GM10847 (cell line): ENCODE measurements around the gene PCGF2.

Experiments used
- POLR2A ChIP-seq: IDR thresholded peaks from 2 replicates; pipeline ENCODE4 v1.6.1; 2011; ENCODE audit not compliant: insufficient read length; ENCODE audit errors: extremely low read depth

The PCGF2 gene

GRCh38 chr17:38732376-38733281, 15.5 kb downstream of the PCGF2 start:
- TF ChIP-seq POLR2A: no peak

GRCh38 chr17:38731526-38732294, 16.4 kb downstream of the PCGF2 start:
- TF ChIP-seq POLR2A: no peak

- TF ChIP-seq POLR2A: no peak
Observed at GRCh38 chr17:38730526-38731379, 17.4 kb downstream of the PCGF2 start.

GRCh38 chr17:38729886-38730525, 18.1 kb downstream of the PCGF2 start, which contains the start of gene CISD3:
CISD3 (plus strand) TSS chr17:38730341; CDS start chr17:38730359, 18 bp downstream.
- peak; percentile 14 for TF ChIP-seq POLR2A

GRCh38 chr17:38729368-38729885, 18.7 kb downstream of the PCGF2 start:
- no peak for TF ChIP-seq POLR2A

GRCh38 chr17:38728290-38728831, 19.8 kb downstream of the PCGF2 start:
- TF ChIP-seq POLR2A: no peak

- TF ChIP-seq POLR2A: no peak
Observed at GRCh38 chr17:38727736-38728135, 20.4 kb downstream of the PCGF2 start.

GRCh38 chr17:38725066-38725465, 23.1 kb downstream of the PCGF2 start:
- no peak for TF ChIP-seq POLR2A

- no peak for TF ChIP-seq POLR2A
Observed at GRCh38 chr17:38724337-38724988, 23.7 kb downstream of the PCGF2 start.

GRCh38 chr17:38721802-38722201, 26.3 kb downstream of the PCGF2 start:
- no peak for TF ChIP-seq POLR2A

GRCh38 chr17:38720941-38721340, 27.2 kb downstream of the PCGF2 start:
- TF ChIP-seq POLR2A: no peak

- no peak for TF ChIP-seq POLR2A
Observed at GRCh38 chr17:38719943-38720641, 28.0 kb downstream of the PCGF2 start.
